HepG2 (cell line): ENCODE data around the gene SPRYD3.

Source experiments
- CBFB ChIP-seq: sonication (generic); formaldehyde crosslinking; IDR thresholded peaks from 2 replicates; pipeline ENCODE4 v1.4.0; 2020; ENCODE audit warnings: missing genetic modification reagents
- EZH2 ChIP-seq: conservative IDR thresholded peaks from 2 replicates; pipeline ENCODE4 v1.6.1; 2012; ENCODE audit warnings: mild to moderate bottlenecking, low read depth, low read length, moderate library complexity
- GABPA ChIP-seq, 2 experiments: IDR thresholded peaks; 2 replicates each; pipeline ENCODE4 v1.6.1; 2011 to 2016; ENCODE audit warnings: low read depth in 2 of 2, low read length in 1 of 2, missing biosample characterization in 1 of 2, missing genetic modification characterization in 1 of 2
- HDAC2 ChIP-seq: sonication (generic); formaldehyde crosslinking; IDR thresholded peaks from 2 replicates; pipeline ENCODE4 v1.4.0; 2020; ENCODE audit warnings: missing genetic modification reagents
- HOXA7 ChIP-seq: sonication (generic); formaldehyde crosslinking; IDR thresholded peaks from 2 replicates; pipeline ENCODE4 v1.8.1; 2022; ENCODE audit warnings: mild to moderate bottlenecking, missing genetic modification reagents, moderate library complexity
- POLR2A ChIP-seq, 2 experiments: IDR thresholded peaks; 2 replicates each; pipeline ENCODE4 v1.6.1; 2011; ENCODE audit warnings: low read depth in 2 of 2, low read length in 2 of 2, mild to moderate bottlenecking in 1 of 2, moderate library complexity in 1 of 2; ENCODE audit not compliant: insufficient read depth in 1 of 2
- ZNF747 ChIP-seq: sonication (generic); formaldehyde crosslinking; IDR thresholded peaks from 2 replicates; pipeline ENCODE4 v1.8.1; 2023; ENCODE audit warnings: missing genetic modification reagents, mild to moderate bottlenecking, borderline replicate concordance
- TF ChIP-seq, protein P1 (sequence below), 2 experiments: IDR thresholded peaks; 2 replicates each; pipeline ENCODE4 v1.6.1; 2011 to 2012; ENCODE audit warnings: low read length in 2 of 2, borderline replicate concordance in 1 of 2, low read depth in 1 of 2, mild to moderate bottlenecking in 1 of 2, moderate library complexity in 1 of 2

DNA sequence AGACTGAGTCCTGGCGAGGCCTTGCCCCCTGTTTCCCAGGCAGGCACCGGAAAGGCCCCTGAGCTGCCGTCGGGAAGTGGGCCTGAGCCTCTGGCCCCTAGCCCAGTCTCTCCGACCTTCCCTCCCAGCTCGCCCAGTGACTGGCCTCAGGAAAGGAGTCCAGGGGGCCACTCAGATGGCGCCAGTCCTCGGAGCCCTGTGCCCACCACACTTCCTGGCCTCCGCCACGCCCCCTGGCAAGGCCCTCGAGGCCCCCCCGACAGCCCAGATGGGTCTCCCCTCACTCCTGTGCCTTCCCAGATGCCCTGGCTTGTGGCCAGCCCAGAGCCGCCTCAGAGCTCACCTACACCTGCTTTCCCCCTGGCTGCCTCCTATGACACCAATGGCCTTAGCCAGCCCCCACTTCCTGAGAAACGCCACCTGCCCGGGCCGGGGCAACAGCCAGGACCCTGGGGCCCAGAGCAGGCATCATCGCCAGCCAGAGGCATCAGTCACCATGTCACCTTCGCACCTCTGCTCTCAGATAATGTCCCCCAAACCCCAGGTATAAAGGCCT is 18.4 kb downstream of the SPRYD3 start:
- no peak for TF ChIP-seq ZNF747 (CRISPR knock-in tag)
- no peak for TF ChIP-seq EZH2
- no peak for TF ChIP-seq HOXA7
- no peak for TF ChIP-seq HDAC2
- no peak for TF ChIP-seq CBFB (CRISPR knock-in tag)
- TF ChIP-seq POLR2A (IDR thresholded peaks at IDR 0.05; ENCODE audit: insufficient read depth in 1 of 2, low read depth in 2 of 2, low read length in 2 of 2), result no peak
- TF ChIP-seq, protein P1, sequence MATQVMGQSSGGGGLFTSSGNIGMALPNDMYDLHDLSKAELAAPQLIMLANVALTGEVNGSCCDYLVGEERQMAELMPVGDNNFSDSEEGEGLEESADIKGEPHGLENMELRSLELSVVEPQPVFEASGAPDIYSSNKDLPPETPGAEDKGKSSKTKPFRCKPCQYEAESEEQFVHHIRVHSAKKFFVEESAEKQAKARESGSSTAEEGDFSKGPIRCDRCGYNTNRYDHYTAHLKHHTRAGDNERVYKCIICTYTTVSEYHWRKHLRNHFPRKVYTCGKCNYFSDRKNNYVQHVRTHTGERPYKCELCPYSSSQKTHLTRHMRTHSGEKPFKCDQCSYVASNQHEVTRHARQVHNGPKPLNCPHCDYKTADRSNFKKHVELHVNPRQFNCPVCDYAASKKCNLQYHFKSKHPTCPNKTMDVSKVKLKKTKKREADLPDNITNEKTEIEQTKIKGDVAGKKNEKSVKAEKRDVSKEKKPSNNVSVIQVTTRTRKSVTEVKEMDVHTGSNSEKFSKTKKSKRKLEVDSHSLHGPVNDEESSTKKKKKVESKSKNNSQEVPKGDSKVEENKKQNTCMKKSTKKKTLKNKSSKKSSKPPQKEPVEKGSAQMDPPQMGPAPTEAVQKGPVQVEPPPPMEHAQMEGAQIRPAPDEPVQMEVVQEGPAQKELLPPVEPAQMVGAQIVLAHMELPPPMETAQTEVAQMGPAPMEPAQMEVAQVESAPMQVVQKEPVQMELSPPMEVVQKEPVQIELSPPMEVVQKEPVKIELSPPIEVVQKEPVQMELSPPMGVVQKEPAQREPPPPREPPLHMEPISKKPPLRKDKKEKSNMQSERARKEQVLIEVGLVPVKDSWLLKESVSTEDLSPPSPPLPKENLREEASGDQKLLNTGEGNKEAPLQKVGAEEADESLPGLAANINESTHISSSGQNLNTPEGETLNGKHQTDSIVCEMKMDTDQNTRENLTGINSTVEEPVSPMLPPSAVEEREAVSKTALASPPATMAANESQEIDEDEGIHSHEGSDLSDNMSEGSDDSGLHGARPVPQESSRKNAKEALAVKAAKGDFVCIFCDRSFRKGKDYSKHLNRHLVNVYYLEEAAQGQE (IDR thresholded peaks at IDR 0.05; ENCODE audit: borderline replicate concordance in 1 of 2, low read depth in 1 of 2, low read length in 2 of 2), result no peak
- TF ChIP-seq GABPA (IDR thresholded peaks at IDR 0.05; ENCODE audit: low read depth, low read length), result no peak
- no peak for TF ChIP-seq GABPA (CRISPR knock-in tag; IDR thresholded peaks at IDR 0.05; ENCODE audit: low read depth)
